AG09309 (cell line): ENCODE data around the gene EHMT2.
"Not testable (repeated sequence)": the region's sequence is repeated elsewhere in the genome, so short reads cannot be mapped to it uniquely, and the experiment has no call there.

Experiments
- DNase-seq: peaks from one replicate; pipeline ENCODE4 v3.0.0-alpha.2; 2010; ENCODE audit warnings: low read depth
- H3K4me3 ChIP-seq: 2 replicates; pipeline ENCODE4 v1.5.1; 2011; ENCODE audit warnings: mild to moderate bottlenecking, low read depth, low read length, moderate library complexity; ENCODE audit not compliant: control insufficient read depth
- CTCF ChIP-seq: IDR thresholded peaks from 2 replicates; pipeline ENCODE4 v1.5.1; 2011; ENCODE audit warnings: mild to moderate bottlenecking, low read depth, low read length, inconsistent platforms; ENCODE audit not compliant: insufficient read depth, control insufficient read depth; ENCODE audit errors: missing control alignments

Gene EHMT2

GRCh38 chr6:31915756-31916155 is 18.3 kb upstream of the EHMT2 start:
- no peak for TF ChIP-seq CTCF
- no peak for DNase-seq
- H3K4me3 ChIP-seq, result no peak overlapping the region

DNA sequence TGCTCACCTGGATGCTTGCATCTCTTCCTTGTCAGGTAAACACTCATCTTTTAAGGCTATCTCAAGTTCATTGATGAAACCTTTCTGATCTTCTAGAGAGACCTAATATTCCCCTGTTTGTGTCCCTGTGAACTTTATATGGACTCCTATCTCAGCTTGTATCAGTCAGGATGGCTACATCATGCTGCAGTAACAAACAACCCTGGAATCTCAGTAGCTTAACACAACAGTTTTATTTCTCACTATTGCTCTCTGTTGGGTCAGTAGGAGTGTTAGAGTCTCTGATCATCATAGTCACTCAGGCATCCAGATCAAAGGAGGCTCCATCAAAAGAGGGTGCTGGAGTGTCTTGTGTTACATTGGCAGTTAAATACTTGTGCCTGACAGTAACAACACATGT is 17.9 kb upstream of the EHMT2 start:
- no peak for DNase-seq
- no peak for TF ChIP-seq CTCF
- no peak overlapping the region for H3K4me3 ChIP-seq

DNA sequence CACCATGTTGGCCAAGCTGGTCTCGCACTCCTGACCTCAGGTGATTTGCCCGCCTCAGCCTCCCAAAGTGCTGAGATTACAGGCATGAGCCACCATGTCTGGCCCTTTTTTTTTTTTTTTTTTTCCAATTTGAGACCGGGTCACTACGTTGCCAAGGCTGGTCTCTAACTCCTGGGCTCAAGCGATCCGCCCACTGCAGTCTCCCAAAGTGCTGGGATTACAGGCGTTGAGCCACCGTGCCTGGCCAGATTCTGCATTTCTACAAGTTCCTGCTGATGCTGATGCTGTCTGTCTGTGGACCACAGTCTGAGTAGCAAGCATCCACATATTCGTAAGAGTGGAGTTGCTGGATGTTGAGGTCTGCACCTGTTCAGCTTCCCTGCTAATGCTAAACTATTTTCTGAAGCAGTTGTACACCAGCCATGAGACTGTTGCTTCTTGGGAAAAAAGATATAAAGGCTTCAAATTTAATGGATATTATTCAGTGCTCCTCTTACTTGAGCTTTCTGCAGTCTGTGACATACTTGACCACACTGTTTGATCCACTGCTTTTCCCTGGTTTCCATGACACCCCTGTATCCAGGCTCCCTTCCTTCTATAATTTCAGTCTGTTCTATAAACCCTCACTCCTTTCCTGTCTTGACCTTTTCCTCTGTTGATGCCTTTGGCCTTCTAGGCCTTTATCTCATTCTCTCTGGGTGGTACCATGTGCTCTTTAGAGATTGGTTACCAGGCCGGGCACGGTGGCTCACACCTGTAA is 14.5 kb upstream of the EHMT2 start:
- DNase-seq, result no peak
- H3K4me3 ChIP-seq, result no peak overlapping the region
- TF ChIP-seq CTCF, result no peak

GRCh38 chr6:31909298-31909697 is 11.8 kb upstream of the EHMT2 start:
- H3K4me3 ChIP-seq, DNase-seq: not testable (repeated sequence)

DNA sequence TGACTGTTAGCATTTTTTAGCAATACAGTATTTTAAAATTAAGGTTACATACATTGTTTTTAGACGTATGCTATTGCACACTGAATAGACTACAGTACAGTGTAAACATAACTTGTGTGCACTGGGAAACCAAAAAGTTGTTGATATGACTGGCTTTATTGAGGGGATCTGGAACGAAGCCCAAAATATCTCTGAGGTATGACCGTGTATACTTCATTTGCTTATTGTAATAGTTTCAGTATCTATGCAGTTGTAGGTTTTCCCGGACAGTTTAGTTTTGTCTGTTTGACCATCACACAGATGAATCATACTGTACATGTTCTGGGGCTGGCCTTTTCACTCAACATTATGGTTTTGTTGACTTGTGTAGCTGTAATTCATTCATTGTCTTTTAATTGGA is 11.3 kb upstream of the EHMT2 start:
- TF ChIP-seq CTCF, result no peak
- no peak overlapping the region for H3K4me3 ChIP-seq
- no peak for DNase-seq

- not testable (repeated sequence) for H3K4me3 ChIP-seq, DNase-seq
These were observed 10.8 kb upstream of the EHMT2 start for GRCh38 chr6:31908255-31908654.

DNA sequence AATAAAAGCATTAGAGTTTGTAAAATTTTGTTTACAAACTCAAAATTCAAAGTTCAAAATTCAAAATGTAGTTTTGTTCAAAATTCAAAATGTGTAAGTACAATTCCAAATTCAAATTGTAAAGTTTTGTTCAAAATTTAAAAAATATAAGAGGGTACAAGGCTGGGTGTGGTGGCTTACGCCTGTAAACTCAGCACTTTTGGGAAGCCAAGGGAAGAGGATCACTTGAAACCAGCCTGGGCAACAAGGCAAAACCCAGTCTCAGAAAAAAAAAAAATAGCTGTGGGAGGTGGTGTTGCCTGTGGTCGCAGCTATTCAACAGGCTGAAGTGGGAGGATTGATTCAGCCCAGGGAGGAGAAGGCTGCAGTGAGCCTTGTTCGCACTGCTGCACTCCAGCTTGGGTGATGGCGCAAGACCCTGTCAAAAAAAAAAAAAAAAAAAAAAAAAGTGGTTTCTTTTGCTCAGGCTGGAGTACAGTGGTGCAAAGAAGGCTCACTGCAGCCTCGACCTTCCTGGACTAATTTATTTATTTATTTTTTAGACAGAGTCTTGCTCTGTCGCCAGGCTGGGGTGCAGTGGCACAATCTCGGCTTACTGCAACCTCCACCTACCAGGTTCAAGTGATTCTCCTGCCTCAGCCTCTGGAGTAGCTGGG is 9.8 kb upstream of the EHMT2 start:
- no peak overlapping the region for H3K4me3 ChIP-seq
- peak; percentile 67 for DNase-seq
- TF ChIP-seq CTCF, result no peak

- not testable (repeated sequence) for DNase-seq, H3K4me3 ChIP-seq
These were observed 9.2 kb upstream of the EHMT2 start for GRCh38 chr6:31906727-31907126.
